Fibroblast of pulmonary artery (primary cell): ENCODE data around the gene SLC66A2.

Source experiments
- DNase-seq: peaks from one replicate; pipeline ENCODE4 v3.0.0-alpha.2; 2010; ENCODE audit warnings: low read depth
- H3K4me3 ChIP-seq: replicated peaks from 2 replicates; pipeline ENCODE4 v1.5.1; 2011; ENCODE audit warnings: low read depth, mild to moderate bottlenecking, control low read depth, low read length, moderate library complexity
- TF ChIP-seq, protein P1 (sequence below): IDR thresholded peaks from 2 replicates; pipeline ENCODE4 v1.5.1; 2011; ENCODE audit warnings: mild to moderate bottlenecking, control low read depth, low read length, inconsistent platforms; ENCODE audit errors: missing control alignments

The SLC66A2 gene

DNA sequence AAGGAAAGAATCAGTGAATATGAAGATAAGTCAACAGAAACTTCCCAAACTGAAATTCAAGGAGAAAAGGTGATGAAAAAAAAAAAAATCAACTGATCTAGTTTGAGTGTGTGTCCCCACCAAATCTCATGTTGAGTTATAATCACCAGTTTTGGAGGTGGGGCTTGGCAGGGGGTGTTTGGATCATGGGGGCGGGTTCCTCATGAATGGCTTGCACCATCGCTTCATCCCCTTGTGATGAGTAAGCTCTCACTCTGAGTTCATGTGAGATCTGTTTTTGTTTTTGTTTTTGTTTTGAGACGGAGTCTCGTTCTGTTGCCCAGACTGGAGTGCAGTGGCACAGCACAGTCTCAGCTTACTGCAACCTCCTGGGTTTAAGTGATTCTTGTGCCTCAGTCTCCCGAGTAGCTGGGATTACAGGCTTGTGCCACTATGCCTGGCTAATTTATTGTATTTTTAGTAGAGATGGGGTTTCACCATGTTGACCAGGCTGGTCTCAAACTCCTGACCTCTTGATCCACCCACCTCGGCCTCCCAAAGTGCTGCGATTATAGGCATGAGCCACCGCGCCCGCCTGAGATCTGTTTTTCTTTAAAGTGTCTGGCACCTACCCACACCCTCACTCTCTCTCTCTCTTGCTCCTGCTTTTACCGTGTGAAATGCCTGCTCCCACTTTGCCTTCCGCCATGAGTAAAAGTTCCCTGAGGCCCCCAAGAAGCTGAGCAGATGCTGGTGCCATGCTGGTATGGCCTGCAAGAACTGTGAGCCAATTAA is 4.0 kb upstream of the SLC66A2 start:
- no peak overlapping the region for H3K4me3 ChIP-seq
- TF ChIP-seq, protein P1, sequence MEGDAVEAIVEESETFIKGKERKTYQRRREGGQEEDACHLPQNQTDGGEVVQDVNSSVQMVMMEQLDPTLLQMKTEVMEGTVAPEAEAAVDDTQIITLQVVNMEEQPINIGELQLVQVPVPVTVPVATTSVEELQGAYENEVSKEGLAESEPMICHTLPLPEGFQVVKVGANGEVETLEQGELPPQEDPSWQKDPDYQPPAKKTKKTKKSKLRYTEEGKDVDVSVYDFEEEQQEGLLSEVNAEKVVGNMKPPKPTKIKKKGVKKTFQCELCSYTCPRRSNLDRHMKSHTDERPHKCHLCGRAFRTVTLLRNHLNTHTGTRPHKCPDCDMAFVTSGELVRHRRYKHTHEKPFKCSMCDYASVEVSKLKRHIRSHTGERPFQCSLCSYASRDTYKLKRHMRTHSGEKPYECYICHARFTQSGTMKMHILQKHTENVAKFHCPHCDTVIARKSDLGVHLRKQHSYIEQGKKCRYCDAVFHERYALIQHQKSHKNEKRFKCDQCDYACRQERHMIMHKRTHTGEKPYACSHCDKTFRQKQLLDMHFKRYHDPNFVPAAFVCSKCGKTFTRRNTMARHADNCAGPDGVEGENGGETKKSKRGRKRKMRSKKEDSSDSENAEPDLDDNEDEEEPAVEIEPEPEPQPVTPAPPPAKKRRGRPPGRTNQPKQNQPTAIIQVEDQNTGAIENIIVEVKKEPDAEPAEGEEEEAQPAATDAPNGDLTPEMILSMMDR = no peak
- DNase-seq = no peak

DNA sequence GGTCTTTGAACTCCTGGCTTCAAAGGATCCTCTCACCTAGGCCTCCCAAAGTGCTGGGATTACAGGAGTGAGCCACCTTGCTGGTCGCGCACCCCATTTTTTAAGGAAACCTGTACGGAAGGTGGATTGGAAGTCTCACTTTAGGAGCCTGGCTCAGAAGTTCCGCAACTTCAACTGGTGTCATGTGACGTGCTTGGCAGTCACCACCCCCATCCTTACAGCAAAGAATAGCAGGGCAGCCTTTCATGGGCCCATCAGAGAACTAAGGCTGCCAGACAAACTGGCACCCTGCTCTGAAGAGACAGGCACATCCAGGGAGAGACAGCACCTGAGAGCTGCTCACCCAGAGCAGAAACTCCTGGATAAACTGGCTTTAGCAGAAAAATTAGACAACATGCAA is 3.3 kb upstream of the SLC66A2 start:
- H3K4me3 ChIP-seq = no peak overlapping the region
- DNase-seq = no peak

GRCh38 chr18:79953971-79954651 is 2.7 kb upstream of the SLC66A2 start:
- H3K4me3 ChIP-seq = no peak overlapping the region
- TF ChIP-seq, protein P1 = no peak
- no peak for DNase-seq

More for the DNA sequence above, 3.3 kb upstream of the SLC66A2 start:
- TF ChIP-seq, protein P1 = no peak

- DNase-seq = no peak
- H3K4me3 ChIP-seq = no peak overlapping the region
- TF ChIP-seq, protein P1 = no peak
These were observed 1.6 kb upstream of the SLC66A2 start for GRCh38 chr18:79952996-79953559.

- peak overlapping the region; percentile 67 for H3K4me3 ChIP-seq
- TF ChIP-seq, protein P1 = no peak
- DNase-seq = no peak
These were observed 1.1 kb upstream of the SLC66A2 start for GRCh38 chr18:79952456-79952995.

DNA sequence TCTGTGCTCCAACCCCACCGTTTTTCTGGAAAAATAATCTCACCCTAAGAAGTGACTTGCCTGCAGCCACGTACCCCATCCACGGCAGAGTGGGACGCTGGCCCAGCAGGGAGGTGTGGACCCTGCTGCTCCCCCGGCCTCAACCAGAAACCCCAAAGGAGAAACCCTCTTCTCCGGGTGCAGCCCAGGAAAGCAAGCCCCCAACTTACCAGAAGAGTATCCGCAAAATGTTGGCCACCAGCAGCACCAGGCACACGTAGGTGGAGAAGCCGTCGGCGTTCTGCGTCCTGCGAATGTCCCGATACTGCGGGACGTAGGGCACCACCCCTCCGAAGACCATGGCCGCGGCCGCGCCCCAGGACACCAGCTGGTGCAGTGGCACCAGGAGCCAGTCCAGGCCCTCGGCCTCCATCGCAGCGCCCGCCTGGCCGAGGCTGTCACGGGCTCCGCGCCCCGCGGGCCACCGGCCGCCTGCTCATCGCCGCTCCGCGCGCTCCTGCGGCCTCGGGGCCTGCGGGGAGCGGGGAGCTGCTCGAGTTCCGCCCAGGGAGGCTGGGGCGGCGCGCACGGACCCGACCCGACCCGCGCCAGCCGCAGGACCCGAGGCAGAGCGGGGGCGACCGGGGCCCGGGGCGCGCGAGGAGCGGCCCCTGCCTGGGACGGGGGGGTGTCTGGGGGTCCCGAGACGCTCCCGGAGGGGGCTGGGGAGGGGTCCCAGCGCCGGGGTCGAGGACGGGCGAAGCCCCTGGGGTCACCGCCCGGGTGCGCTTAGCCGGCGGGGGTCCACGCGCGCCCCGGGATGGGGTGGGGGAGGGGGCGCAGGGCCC is 725 bp downstream of the SLC66A2 start:
- DNase-seq = no peak

More for the DNA sequence above, 725 bp downstream of the SLC66A2 start:
- H3K4me3 ChIP-seq = peak overlapping the region; percentile 68
- TF ChIP-seq, protein P1 = no peak
